HepG2 (cell line): ENCODE results near the gene ADAMTS17. TPM values are rescaled to one million over a fixed set of nuclear protein-coding genes. Genes with fewer than 3 reads are reported as not detected.

ENCODE experiments used
- ATAC-seq: fragments of 200-7000 bp; cut with Tn5 transposase; 3 replicates; pipeline ENCODE4 v1.9.1; 2020; ENCODE audit warnings: mild to moderate bottlenecking, moderate library complexity
- BruUV-seq: library from RNA; stranded (reverse); fragments of 400-500 nt; replicated peaks from 2 replicates; lab custom pipeline; 2021; lab: Mats Ljungman, UMichigan
- CTCF ChIA-PET: fragments of 300-600 bp; formaldehyde crosslinking; extraction: SDS; loops from one replicate; lab custom pipeline; 2021; ENCODE audit warnings: low total read pairs, inconsistent platforms, low intra/inter-chr PET ratio; lab: Yijun Ruan, JAX
- POLR2A ChIA-PET: fragments of 350-600 bp; sonication (Branson Sonifier 250); formaldehyde crosslinking; loops from one replicate; lab custom pipeline; 2020; ENCODE audit warnings: antibody characterized with exemption, inconsistent platforms; lab: Yijun Ruan, JAX
- DNase-seq: peaks from one replicate; pipeline ENCODE4 v3.0.0-alpha.2; 2015; ENCODE audit warnings: low spot score
- FAIRE-seq: peaks from 3 replicates; lab custom pipeline; 2011; peaks lifted over from hg19 to GRCh38; lab: Jason Lieb, UNC
- H2AFZ ChIP-seq: one replicate; pipeline ENCODE4 v1.6.1; 2011; ENCODE audit warnings: low read length, inconsistent platforms
- H3K27ac ChIP-seq: fragments of 300-600 bp; 3 replicates; pipeline ENCODE4 v1.8.0; 2011; ENCODE audit warnings: mixed run types, mild to moderate bottlenecking, mixed read lengths, low read length, inconsistent platforms; ENCODE audit not compliant: insufficient read depth; ENCODE audit errors: extremely low read length
- H3K27me3 ChIP-seq, 2 experiments: fragments of 200-600 bp in 1 of 2; 2 replicates in 1 of 2; 3 replicates in 1 of 2; pipeline versions ENCODE4 v1.6.0 to v1.8.0; 2011; ENCODE audit warnings: low read length in 2 of 2, mild to moderate bottlenecking in 2 of 2, moderate library complexity in 2 of 2, inconsistent platforms in 1 of 2; ENCODE audit not compliant: insufficient read depth in 2 of 2, control insufficient read depth in 1 of 2
- H3K36me3 ChIP-seq, 2 experiments: fragments of 200-600 bp in 1 of 2; replicated peaks in 1 of 2; 2 replicates in 1 of 2; 3 replicates in 1 of 2; pipeline versions ENCODE4 v1.5.1 to v1.8.0; 2011; ENCODE audit warnings: low read length in 2 of 2, inconsistent platforms in 1 of 2; ENCODE audit not compliant: insufficient read depth in 2 of 2, control insufficient read depth in 1 of 2
- H3K4me1 ChIP-seq: 2 replicates; pipeline ENCODE4 v1.5.1; 2012; ENCODE audit warnings: low read length, inconsistent platforms; ENCODE audit not compliant: insufficient read depth
- H3K4me2 ChIP-seq: 2 replicates; pipeline ENCODE4 v1.6.0; 2011; ENCODE audit warnings: low read depth, low read length, inconsistent platforms
- H3K4me3 ChIP-seq, 3 experiments: fragments of 200-600 bp in 1 of 3; sonication (generic), shearing (Covaris generic) in 1 of 3; replicated peaks in 1 of 3; 2 replicates each; pipeline ENCODE4 v1.5.1; 2011 to 2016; ENCODE audit warnings: low read length in 3 of 3, inconsistent platforms in 2 of 3, low read depth in 2 of 3, mild to moderate bottlenecking in 2 of 3, control low read depth in 1 of 3, mixed read lengths in 1 of 3; ENCODE audit not compliant: insufficient read depth in 1 of 3
- H3K79me2 ChIP-seq: one replicate; pipeline ENCODE4 v1.6.1; 2011; ENCODE audit warnings: low read length, inconsistent platforms; ENCODE audit not compliant: insufficient read depth
- H3K9ac ChIP-seq: 2 replicates; pipeline ENCODE4 v1.6.0; 2011; ENCODE audit warnings: mild to moderate bottlenecking, low read depth, low read length, inconsistent platforms; ENCODE audit not compliant: insufficient read depth
- H3K9me3 ChIP-seq: 2 replicates; pipeline ENCODE4 v1.5.1; 2012; ENCODE audit warnings: mild to moderate bottlenecking, low read length
- H4K20me1 ChIP-seq: 2 replicates; pipeline ENCODE4 v1.6.0; 2011; ENCODE audit warnings: inconsistent platforms, mild to moderate bottlenecking, low read length, moderate library complexity; ENCODE audit not compliant: insufficient read depth
- AHR ChIP-seq: IDR thresholded peaks from 2 replicates; pipeline ENCODE4 v1.6.1; 2018; ENCODE audit warnings: missing genetic modification reagents, missing compliant biosample characterization
- ASH2L ChIP-seq: fragments of 300-600, 200-600 bp; sonication (generic); IDR thresholded peaks from 2 replicates; pipeline ENCODE4 v1.7.0; 2017; ENCODE audit warnings: low read depth, mild to moderate bottlenecking, moderate library complexity, mixed read lengths, low read length; ENCODE audit not compliant: insufficient read length
- ATF3 ChIP-seq: sonication (generic); formaldehyde crosslinking; IDR thresholded peaks from 2 replicates; pipeline ENCODE4 v1.4.0; 2020; ENCODE audit warnings: missing genetic modification reagents
- CENPT ChIP-seq: sonication (generic); formaldehyde crosslinking; IDR thresholded peaks from 2 replicates; pipeline ENCODE4 v1.8.0; 2022; ENCODE audit warnings: low read depth, mild to moderate bottlenecking, moderate library complexity, missing genetic modification reagents
- KDM5A ChIP-seq: fragments of 200-600 bp; sonication (generic); IDR thresholded peaks from 2 replicates; pipeline ENCODE4 v1.7.0; 2018; ENCODE audit warnings: antibody characterized with exemption, mild to moderate bottlenecking, low read length, borderline replicate concordance
- KMT2A ChIP-seq: sonication (generic); formaldehyde crosslinking; IDR thresholded peaks from 2 replicates; pipeline ENCODE4 v1.4.0; 2020; ENCODE audit warnings: missing genetic modification reagents
- MAFF ChIP-seq: IDR thresholded peaks from 2 replicates; pipeline ENCODE4 v1.6.1; 2011; ENCODE audit warnings: low read depth, low read length, improper control_type of control experiment
- MXD4 ChIP-seq: IDR thresholded peaks from 2 replicates; pipeline ENCODE4 v1.6.1; 2016; ENCODE audit warnings: mild to moderate bottlenecking, missing biosample characterization, missing genetic modification reagents
- PHF21A ChIP-seq: sonication (generic); formaldehyde crosslinking; IDR thresholded peaks from 2 replicates; pipeline ENCODE4 v1.5.0; 2020; ENCODE audit warnings: mild to moderate bottlenecking, missing genetic modification reagents
- RFXAP ChIP-seq: sonication (generic); formaldehyde crosslinking; IDR thresholded peaks from 2 replicates; pipeline ENCODE4 v1.4.0; 2020; ENCODE audit warnings: missing genetic modification reagents, borderline replicate concordance
- TARDBP ChIP-seq: sonication (generic); formaldehyde crosslinking; IDR thresholded peaks from 2 replicates; pipeline ENCODE4 v1.8.0; 2022; ENCODE audit warnings: mild to moderate bottlenecking, missing genetic modification reagents
- TBP ChIP-seq: sonication (generic); formaldehyde crosslinking; IDR thresholded peaks from 2 replicates; pipeline ENCODE4 v1.5.0; 2020; ENCODE audit warnings: missing genetic modification reagents
- TEAD3 ChIP-seq: optimal IDR thresholded peaks from 2 replicates; pipeline ENCODE3; 2016; ENCODE audit warnings: borderline replicate concordance
- XBP1 ChIP-seq: sonication (generic); formaldehyde crosslinking; IDR thresholded peaks from 2 replicates; pipeline ENCODE4 v1.5.0; 2020; ENCODE audit warnings: missing genetic modification reagents
- ZNF143 ChIP-seq: sonication (generic); formaldehyde crosslinking; IDR thresholded peaks from 2 replicates; pipeline ENCODE4 v1.4.0; 2020; ENCODE audit warnings: missing genetic modification reagents
- ZNF331 ChIP-seq: sonication (generic); formaldehyde crosslinking; IDR thresholded peaks from 2 replicates; pipeline ENCODE4 v1.4.0; 2020; ENCODE audit warnings: missing genetic modification reagents
- ZNF33A ChIP-seq: sonication (generic); formaldehyde crosslinking; IDR thresholded peaks from 2 replicates; pipeline ENCODE4 v1.5.1; 2020; ENCODE audit warnings: missing genetic modification reagents, mild to moderate bottlenecking, moderate library complexity, borderline replicate concordance
- ZNF619 ChIP-seq: sonication (generic); formaldehyde crosslinking; IDR thresholded peaks from 2 replicates; pipeline ENCODE4 v1.4.0; 2020; ENCODE audit warnings: mild to moderate bottlenecking, missing genetic modification reagents
- ZNF878 ChIP-seq: sonication (generic); formaldehyde crosslinking; IDR thresholded peaks from 2 replicates; pipeline ENCODE4 v1.8.1; 2023; ENCODE audit warnings: mild to moderate bottlenecking, missing genetic modification reagents, moderate library complexity
- WGBS: methylation state at CpG from one replicate; pipeline ENCODE4 v1.1.6; 2017; ENCODE audit warnings: low lambda C conversion rate; 5-methylcytosine and 5-hydroxymethylcytosine counted together
- in situ Hi-C: cut with HindIII; loops from 2 replicates; pipeline ENCODE4 v1.10.0; 2017; ENCODE audit warnings: low pct_unique_long_range_greater_than_20kb; ENCODE audit not compliant: extremely low pct_ligation_motif_present
- intact Hi-C: fragments of 100-400 bp; cut with micrococcal nuclease; formaldehyde crosslinking; loops from one replicate; pipeline ENCODE4 v1.10.0; 2022; ENCODE audit not compliant: unreplicated experiment
- polyA plus RNA-seq, 8 experiments: library from polyadenylated mRNA; depleted of rRNA in 3 of 8; stranded (reverse) in 7 of 8; unstranded in 1 of 8; fragments of >200 nt; fragmentation: Illumina TruSeq in 4 of 8; extraction: Trizol in 4 of 8; gene quantifications; 2 replicates each; pipeline versions ENCODE4 v1.2.1 to v1.2.3, GENCODE V29; 2011 to 2016; ENCODE audit warnings: low read depth in 4 of 8, missing spikeins in 1 of 8, mixed read lengths in 1 of 8; ENCODE audit not compliant: insufficient read depth in 1 of 8
- total RNA-seq, 5 experiments: library from RNA; depleted of rRNA; stranded (reverse); fragments of >200 nt; fragmentation: Illumina TruSeq; extraction: Trizol; gene quantifications; 2 replicates each; pipeline ENCODE4 v1.2.3, GENCODE V29; 2016; ENCODE audit warnings: low read depth in 1 of 5
- TF ChIP-seq, protein P1 (sequence below): sonication (generic); formaldehyde crosslinking; IDR thresholded peaks from 2 replicates; pipeline ENCODE4 v1.5.0; 2020; ENCODE audit warnings: mild to moderate bottlenecking, missing genetic modification reagents

ADAMTS17 gene
- total and polyA plus RNA-seq, 2 of the 13 experiments (the other 11 are each of a cell fraction or from before 2014, with no cell fraction given): 0.02 to 0.04 TPM

DNA sequence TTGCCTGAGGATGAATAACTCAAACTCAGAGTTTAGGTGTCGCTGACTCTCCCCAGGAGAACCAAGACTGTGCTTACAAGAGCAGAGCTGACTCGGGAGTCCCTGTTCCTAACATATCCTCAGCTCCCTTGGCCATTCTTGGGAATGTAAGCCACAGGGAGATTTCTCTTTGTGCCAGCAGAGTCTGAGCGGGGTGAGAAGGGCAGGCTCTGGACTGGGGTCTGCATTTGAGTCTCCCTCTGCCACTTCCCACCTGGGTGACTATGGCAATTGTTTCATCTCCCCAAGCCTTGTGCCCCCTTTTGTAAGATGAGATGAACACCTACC, 126.0 kb downstream of the ADAMTS17 start:
- no peak overlapping the region for H3K9ac ChIP-seq
- ATAC-seq (no peak), FAIRE-seq (no peak), DNase-seq (no peak)
- no peaks in the 10 kb centered on the region for H4K20me1 ChIP-seq
- peaks cover 0 to 3% of the 10 kb centered on the region in 2 experiments; a peak in 1 of 5 replicates for H3K27me3 ChIP-seq
- no peak overlapping the region for H3K27ac ChIP-seq
- no peak overlapping the region for H2AFZ ChIP-seq
- TF ChIP-seq ZNF331 (CRISPR knock-in tag) (no peak), KDM5A (no peak), ZNF619 (CRISPR knock-in tag) (no peak), PHF21A (no peak), TARDBP (CRISPR knock-in tag) (no peak), KMT2A (CRISPR knock-in tag) (no peak), TEAD3 (no peak), ATF3 (CRISPR knock-in tag) (no peak), MXD4 (no peak), ZNF878 (no peak), AHR (CRISPR knock-in tag) (no peak), TBP (CRISPR knock-in tag) (no peak), RFXAP (CRISPR knock-in tag) (no peak), ZNF33A (CRISPR knock-in tag) (no peak), MAFF (no peak), XBP1 (CRISPR knock-in tag) (no peak), ZNF143 (CRISPR knock-in tag) (no peak), CENPT (CRISPR knock-in tag) (no peak), ASH2L (no peak)
- TF ChIP-seq, protein P1, sequence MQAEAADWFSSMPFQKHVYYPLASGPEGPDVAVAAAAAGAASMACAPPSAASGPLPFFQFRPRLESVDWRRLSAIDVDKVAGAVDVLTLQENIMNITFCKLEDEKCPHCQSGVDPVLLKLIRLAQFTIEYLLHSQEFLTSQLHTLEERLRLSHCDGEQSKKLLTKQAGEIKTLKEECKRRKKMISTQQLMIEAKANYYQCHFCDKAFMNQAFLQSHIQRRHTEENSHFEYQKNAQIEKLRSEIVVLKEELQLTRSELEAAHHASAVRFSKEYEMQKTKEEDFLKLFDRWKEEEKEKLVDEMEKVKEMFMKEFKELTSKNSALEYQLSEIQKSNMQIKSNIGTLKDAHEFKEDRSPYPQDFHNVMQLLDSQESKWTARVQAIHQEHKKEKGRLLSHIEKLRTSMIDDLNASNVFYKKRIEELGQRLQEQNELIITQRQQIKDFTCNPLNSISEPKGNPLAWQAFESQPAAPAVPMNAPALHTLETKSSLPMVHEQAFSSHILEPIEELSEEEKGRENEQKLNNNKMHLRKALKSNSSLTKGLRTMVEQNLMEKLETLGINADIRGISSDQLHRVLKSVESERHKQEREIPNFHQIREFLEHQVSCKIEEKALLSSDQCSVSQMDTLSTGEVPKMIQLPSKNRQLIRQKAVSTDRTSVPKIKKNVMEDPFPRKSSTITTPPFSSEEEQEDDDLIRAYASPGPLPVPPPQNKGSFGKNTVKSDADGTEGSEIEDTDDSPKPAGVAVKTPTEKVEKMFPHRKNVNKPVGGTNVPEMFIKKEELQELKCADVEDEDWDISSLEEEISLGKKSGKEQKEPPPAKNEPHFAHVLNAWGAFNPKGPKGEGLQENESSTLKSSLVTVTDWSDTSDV (CRISPR knock-in tag): no peak
- H3K36me3 ChIP-seq: no peaks in the 10 kb centered on the region
- H3K4me3 ChIP-seq: no peak overlapping the region
- intact Hi-C loops: no loop called here
- CTCF ChIA-PET: no interaction called here
- in situ Hi-C loops: no loop called here
- BruUV-seq: no TSS peak
- no peaks in the 10 kb centered on the region for H3K79me2 ChIP-seq
- peak overlapping the region; percentile 23 for H3K4me2 ChIP-seq
- peaks cover 42% of the 10 kb centered on the region for H3K4me1 ChIP-seq
- no peaks in the 10 kb centered on the region for H3K9me3 ChIP-seq
- WGBS: 33% methylated on average over 3 of the region's 3 CpGs
- POLR2A ChIA-PET: no interaction called here
